Hematopoietic multipotent progenitor cell treated with erythropoietin and hydrocortisone succinate and interleukin-3 and kit ligand, for 4 days (in vitro differentiated cells): ENCODE results near the gene HEXB.

ENCODE experiments used
- DNase-seq: peaks from one replicate; pipeline ENCODE4 v3.0.0-alpha.2; 2015

The HEXB gene

DNA sequence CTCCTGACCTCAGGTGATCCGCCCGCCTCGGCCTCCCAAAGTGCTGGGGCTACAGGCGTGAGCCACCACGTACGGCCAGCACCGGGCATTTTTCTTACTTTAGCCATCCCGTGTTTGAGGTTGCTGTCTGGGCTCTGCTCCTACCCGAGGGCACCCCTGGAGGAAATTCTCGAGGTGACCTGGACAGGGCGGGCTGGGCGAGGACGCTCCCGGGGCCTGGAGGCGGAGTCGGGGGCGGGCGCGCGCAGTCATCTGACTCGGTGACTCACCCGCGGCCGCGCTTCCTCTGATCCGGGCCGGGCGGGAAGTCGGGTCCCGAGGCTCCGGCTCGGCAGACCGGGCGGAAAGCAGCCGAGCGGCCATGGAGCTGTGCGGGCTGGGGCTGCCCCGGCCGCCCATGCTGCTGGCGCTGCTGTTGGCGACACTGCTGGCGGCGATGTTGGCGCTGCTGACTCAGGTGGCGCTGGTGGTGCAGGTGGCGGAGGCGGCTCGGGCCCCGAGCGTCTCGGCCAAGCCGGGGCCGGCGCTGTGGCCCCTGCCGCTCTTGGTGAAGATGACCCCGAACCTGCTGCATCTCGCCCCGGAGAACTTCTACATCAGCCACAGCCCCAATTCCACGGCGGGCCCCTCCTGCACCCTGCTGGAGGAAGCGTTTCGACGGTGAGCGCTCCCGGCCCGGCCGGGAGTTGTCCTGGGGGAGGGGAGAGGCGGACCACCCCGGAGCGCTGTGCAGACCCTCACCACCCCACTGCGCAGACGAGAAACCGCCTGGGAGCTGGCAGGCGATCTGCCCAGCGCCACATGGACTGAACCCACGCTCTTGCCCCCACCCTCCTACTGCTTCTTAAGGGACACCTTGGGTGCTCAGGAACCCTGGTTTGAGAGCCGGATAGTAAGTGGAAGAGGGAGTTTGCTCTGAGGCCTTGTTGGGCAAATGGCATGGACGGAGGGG, at the start of gene HEXB:
TSS of gene HEXB (plus strand) at position 334 of the 952 bp plus-strand sequence. CDS start at position 362, 28 bp downstream.
- DNase-seq = peak; percentile 94

- no peak for DNase-seq
Observed at GRCh38 chr5:74636149-74636548, 48.9 kb upstream of the HEXB start.

DNA sequence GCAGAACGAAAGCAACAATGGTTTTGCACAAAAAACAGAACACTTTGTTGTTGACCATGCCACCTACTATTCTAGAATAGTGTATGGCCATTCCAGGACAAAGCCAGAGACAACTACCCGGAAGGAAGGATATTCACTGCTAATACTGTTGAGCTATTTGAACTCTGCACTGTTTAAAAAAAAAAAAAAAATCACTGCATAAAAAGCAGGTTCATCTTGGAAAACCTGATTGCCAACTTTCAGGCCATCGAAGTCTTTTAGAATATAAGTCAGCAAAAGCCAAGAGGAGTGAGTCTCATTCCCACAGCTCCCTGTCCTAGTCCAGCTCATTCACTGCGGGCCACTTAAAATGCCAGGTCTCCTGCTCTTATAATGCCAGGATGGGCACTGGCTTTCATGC, 48.5 kb upstream of the HEXB start:
- no peak for DNase-seq

DNA sequence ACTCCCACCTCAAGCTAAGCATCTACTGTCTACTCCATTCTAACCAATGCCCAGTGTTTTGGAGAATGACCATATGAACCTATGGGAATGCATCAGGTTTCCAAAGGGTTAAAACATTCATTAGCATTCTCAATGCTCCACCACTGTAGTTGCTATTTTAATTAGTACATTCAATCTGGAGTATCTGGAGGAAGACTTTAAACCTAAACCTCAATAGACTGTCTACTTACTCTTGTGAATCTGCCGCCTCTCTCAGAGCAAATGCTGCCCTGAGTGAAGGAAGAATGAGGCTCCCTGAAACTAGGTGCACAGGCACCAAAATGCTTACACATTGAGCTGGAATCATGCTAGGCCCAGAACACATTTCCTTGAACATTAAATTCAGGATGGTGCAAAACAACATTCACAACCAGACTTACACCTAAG, 46.5 kb upstream of the HEXB start:
- no peak for DNase-seq

- DNase-seq = peak; percentile 10
Observed at GRCh38 chr5:74638970-74639806, 45.8 kb upstream of the HEXB start.

GRCh38 chr5:74639807-74640449, 45.1 kb upstream of the HEXB start:
- DNase-seq = peak; percentile 75

GRCh38 chr5:74640450-74640953, 44.5 kb upstream of the HEXB start, which contains the start of gene ENC1:
Gene ENC1 (minus strand): TSS chr5:74640728. CDS start chr5:74636485, 4,243 bp downstream.
- peak; percentile 92 for DNase-seq

DNA sequence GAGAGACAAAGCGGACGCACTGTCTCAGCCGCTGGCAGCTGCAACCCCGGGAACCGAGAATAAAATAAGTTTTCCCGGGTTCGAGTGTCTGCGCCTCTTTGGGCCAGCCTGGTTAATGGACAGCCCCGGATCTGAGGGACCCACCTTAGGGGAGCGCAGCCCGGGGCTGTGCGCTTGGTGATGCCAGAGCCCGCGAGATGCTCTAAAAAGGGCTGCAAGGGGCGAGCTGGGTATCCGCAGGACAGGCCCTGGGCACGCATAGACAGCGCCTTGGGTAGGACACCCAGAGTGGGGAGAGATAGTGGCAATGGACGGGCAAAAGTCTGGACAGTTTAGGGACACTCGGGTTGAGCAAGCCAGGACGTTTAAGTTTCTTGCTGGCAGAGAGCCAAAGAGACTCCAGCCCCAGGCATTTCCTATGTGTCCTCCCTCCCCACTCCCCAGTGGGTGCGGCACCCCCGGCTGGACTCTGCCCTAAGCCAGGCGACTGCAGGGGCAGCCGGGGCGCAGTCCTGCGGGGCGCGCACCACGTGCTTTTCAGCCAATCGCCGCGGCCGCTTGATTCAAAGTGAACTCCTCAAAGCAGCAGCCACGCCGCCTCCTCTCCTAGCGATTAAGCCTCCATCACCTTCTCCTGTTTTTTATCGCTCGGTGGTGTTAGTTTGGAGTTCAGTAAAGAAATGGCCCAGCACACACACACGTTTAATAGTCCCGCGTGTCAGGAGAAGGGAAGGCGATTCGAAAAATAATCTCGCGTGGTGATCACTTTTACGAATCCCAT, 43.9 kb upstream of the HEXB start:
- peak; percentile 81 for DNase-seq

- DNase-seq = peak; percentile 84
Observed at GRCh38 chr5:74641735-74642542, 43.1 kb upstream of the HEXB start.

- DNase-seq = no peak
Observed at GRCh38 chr5:74642543-74642863, 42.5 kb upstream of the HEXB start.

DNA sequence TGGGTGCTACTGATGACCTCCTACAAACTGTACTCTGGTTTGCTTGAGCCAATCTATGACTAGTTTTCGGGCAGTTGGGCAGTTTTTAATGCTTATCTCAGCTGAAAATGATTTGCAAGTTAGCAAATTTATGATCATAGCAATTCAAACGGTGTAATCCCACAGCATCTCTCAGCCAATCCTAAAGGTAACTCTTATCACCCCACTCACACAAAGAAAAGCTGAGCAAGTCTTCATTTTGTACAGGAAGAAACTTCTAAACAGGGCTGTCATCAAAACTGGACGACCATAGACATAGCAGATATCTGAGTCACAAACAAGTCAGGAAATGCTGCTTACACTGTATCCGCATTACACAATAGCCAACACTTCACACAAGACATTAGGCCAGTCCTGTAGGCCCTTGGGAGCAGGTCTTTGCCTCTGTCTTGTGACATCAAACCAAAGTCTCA, 41.9 kb upstream of the HEXB start:
- peak; percentile 52 for DNase-seq

- no peak for DNase-seq
Observed at GRCh38 chr5:74647096-74647495, 37.9 kb upstream of the HEXB start.

DNA sequence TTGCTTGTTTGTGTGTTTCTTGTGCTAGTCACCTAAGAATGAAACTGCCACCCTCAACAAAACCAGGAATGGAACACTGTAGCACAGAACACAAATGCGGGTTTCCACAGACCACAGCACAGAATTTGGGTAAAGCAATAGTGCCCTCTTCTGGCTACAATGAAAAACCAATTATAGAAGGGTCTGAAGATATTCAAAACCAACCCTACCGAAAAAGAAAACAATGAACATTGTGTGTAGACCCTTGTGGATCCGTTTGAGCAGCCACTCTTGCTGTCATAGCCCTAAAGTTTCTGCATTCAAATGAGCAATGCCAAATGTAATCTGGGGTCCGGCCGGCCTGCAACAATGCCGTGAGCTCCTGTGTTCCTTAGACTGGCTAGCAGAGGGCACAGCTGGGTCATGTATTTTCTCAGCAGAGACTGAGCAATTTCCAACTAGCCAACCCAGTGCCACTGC, 36.2 kb upstream of the HEXB start:
- DNase-seq = peak; percentile 79

DNA sequence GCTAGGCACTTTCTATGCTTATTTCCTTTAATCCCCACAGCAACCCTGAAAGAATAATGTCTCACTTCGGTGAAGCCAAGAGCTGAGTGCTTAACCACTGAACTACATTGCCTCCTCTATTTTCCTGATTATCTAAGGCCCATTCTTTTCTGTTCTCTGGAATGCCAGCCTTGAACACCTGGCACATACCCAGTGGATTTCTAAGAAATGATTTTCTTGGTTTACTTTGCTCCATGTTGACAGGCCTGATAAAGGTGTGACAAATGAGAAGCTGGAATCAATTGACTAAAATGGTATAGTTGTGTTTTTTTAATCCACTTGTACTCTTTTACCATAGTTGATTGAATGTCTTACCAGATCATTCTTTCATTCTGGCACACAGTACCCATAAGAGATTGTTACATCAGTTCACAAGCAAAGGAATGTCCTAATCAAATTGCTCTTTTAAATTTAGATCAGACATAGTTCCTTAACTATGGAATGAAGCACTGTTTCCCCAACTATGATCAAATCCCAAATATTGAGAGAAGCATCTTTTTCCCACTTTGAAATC, 35.5 kb upstream of the HEXB start:
- DNase-seq = no peak

GRCh38 chr5:74651710-74652109, 33.3 kb upstream of the HEXB start:
- no peak for DNase-seq

GRCh38 chr5:74652576-74652975, 32.5 kb upstream of the HEXB start:
- no peak for DNase-seq

GRCh38 chr5:74653991-74654390, 31.0 kb upstream of the HEXB start:
- no peak for DNase-seq

- no peak for DNase-seq
Observed at GRCh38 chr5:74655206-74655605, 29.8 kb upstream of the HEXB start.

DNA sequence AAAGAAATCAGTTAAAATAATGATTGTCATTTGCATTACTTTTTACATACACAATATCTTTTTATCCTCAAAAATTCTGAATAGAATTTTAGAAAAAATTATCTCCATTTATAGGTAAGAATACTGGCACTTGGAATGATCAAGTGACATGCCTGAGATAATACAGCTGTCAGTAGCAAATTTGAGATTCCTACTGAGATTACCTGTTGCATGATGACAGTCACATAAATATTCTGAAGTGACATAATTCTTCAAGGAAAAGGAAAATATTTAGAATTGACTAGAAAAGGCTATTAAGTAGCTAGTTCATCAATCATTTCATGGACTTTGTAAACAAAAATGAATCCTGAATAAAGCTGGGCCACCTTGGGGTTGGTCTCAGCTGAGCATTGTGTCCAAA, 29.3 kb upstream of the HEXB start:
- no peak for DNase-seq

- DNase-seq = no peak
Observed at GRCh38 chr5:74657165-74657564, 27.9 kb upstream of the HEXB start.

DNA sequence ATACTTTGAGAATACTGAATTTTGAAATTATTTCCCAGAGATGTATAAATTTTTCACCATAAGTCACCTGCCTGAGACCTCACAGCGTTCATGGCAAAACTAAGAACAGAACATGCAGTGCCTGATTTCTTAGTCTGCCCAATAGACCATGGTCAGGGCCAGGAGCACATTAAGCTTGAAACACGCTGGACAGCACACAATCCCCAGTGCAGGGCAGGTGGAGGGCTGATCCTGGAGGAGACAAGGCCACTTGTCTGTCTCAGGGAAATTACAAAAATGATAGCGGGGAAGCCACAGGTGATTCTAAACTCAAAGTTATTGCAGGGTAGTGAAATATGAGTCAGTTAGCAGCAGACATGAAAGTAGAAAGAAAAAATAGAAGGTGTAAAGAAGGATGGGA, 25.9 kb upstream of the HEXB start:
- DNase-seq = no peak
